GM23338 (cell line): Measurements from ENCODE around the gene MTA1. TPM values are rescaled to one million over a fixed set of nuclear protein-coding genes. Genes with fewer than 3 reads are reported as not detected.
A peak's percentile ranks its signal among the peaks of the same experiment; 100 is the strongest.

Experiments
- ATAC-seq: fragments of 200-7000 bp; cut with Tn5 transposase; 3 replicates; pipeline ENCODE4 v1.9.1; 2020
- DNase-seq: peaks from one replicate; pipeline ENCODE4 v3.0.0-alpha.2; 2015; ENCODE audit warnings: low spot score
- H2AFZ ChIP-seq: fragments of 200-600 bp; sonication (generic); 2 replicates; pipeline ENCODE4 v1.8.0; 2016; ENCODE audit warnings: antibody characterized with exemption, mild to moderate bottlenecking, moderate library complexity
- H3F3A ChIP-seq: fragments of 200-600 bp; sonication (generic); replicated peaks from 2 replicates; pipeline ENCODE4 v1.8.0; 2017; ENCODE audit warnings: antibody characterized with exemption, mixed run types, low read depth
- H3K27ac ChIP-seq: fragments of 200-600 bp; sonication (generic); 2 replicates; pipeline ENCODE4 v1.6.1; 2016; ENCODE audit warnings: low read depth
- H3K27me3 ChIP-seq: fragments of 200-600 bp; sonication (generic); 2 replicates; pipeline ENCODE4 v1.8.0; 2016; ENCODE audit warnings: mild to moderate bottlenecking, mixed run types, moderate library complexity; ENCODE audit not compliant: insufficient read depth
- H3K36me3 ChIP-seq: fragments of 200-600 bp; sonication (generic); 2 replicates; pipeline ENCODE4 v1.8.0; 2016; ENCODE audit warnings: mild to moderate bottlenecking; ENCODE audit not compliant: insufficient read depth
- H3K4me1 ChIP-seq: fragments of 200-600 bp; sonication (generic); 2 replicates; pipeline ENCODE4 v1.8.0; 2016; ENCODE audit warnings: mild to moderate bottlenecking, moderate library complexity; ENCODE audit not compliant: insufficient read depth
- H3K4me2 ChIP-seq: fragments of 200-600 bp; sonication (generic); 2 replicates; pipeline ENCODE4 v1.7.1; 2017; ENCODE audit warnings: mixed run types
- H3K4me3 ChIP-seq: fragments of 200-600 bp; sonication (generic); 2 replicates; pipeline ENCODE4 v1.6.1; 2016; ENCODE audit warnings: mixed run types
- H3K79me2 ChIP-seq: fragments of 200-600 bp; sonication (generic); replicated peaks from 2 replicates; pipeline ENCODE4 v1.8.0; 2017; ENCODE audit warnings: mild to moderate bottlenecking; ENCODE audit not compliant: insufficient read depth
- H3K9me2 ChIP-seq: fragments of 200-600 bp; sonication (generic); 2 replicates; pipeline ENCODE4 v1.8.0; 2017; ENCODE audit not compliant: insufficient read depth
- H4K20me1 ChIP-seq: fragments of 200-600 bp; sonication (generic); replicated peaks from 2 replicates; pipeline ENCODE4 v1.8.0; 2017; ENCODE audit warnings: mild to moderate bottlenecking; ENCODE audit not compliant: insufficient read depth
- H3K27ac Mint-ChIP-seq: 2 replicates; pipeline ENCODE4 v1.8.0; 2020; ENCODE audit warnings: inconsistent platforms, mild to moderate bottlenecking, moderate library complexity, mixed read lengths
- H3K27me3 Mint-ChIP-seq: 3 replicates; pipeline ENCODE4 v1.8.0; 2022; ENCODE audit warnings: low read depth, mild to moderate bottlenecking, moderate library complexity, mixed read lengths, inconsistent platforms; ENCODE audit not compliant: insufficient read depth, poor library complexity
- H3K36me3 Mint-ChIP-seq: 3 replicates; pipeline ENCODE4 v1.8.0; 2021; ENCODE audit warnings: low read depth, mild to moderate bottlenecking, inconsistent platforms, moderate library complexity, mixed read lengths
- H3K4me1 Mint-ChIP-seq: 3 replicates; pipeline ENCODE4 v1.8.0; 2020; ENCODE audit warnings: mild to moderate bottlenecking, inconsistent platforms, mixed read lengths
- H3K4me3 Mint-ChIP-seq: 3 replicates; pipeline ENCODE4 v1.8.0; 2021; ENCODE audit warnings: moderate library complexity, mild to moderate bottlenecking, inconsistent platforms, mixed read lengths
- H3K9me3 Mint-ChIP-seq: 3 replicates; pipeline ENCODE4 v1.8.0; 2020; ENCODE audit warnings: moderate library complexity, mild to moderate bottlenecking, inconsistent platforms, mixed read lengths
- CREB1 ChIP-seq: fragments of 250-450 bp; sonication (Bioruptor Pico); IDR thresholded peaks from 2 replicates; pipeline ENCODE4 v1.5.0; 2020; ENCODE audit warnings: low read depth, mild to moderate bottlenecking, moderate library complexity
- EZH2 ChIP-seq: fragments of 200-600 bp; sonication (generic); IDR thresholded peaks from one replicate; pipeline ENCODE4 v1.8.0; 2017; ENCODE audit warnings: antibody characterized with exemption, mild to moderate bottlenecking, low read depth; ENCODE audit not compliant: unreplicated experiment
- EZH2phosphoT487 ChIP-seq: fragments of 200-600 bp; sonication (generic); IDR thresholded peaks from one replicate; pipeline ENCODE4 v1.8.1; 2018; ENCODE audit warnings: antibody characterized with exemption; ENCODE audit not compliant: unreplicated experiment
- JUNB ChIP-seq: IDR thresholded peaks from one replicate; pipeline ENCODE4 v1.6.1; 2016; ENCODE audit warnings: antibody characterized with exemption; ENCODE audit not compliant: unreplicated experiment
- NANOG ChIP-seq: IDR thresholded peaks from 2 replicates; pipeline ENCODE4 v1.6.1; 2016; ENCODE audit warnings: antibody characterized with exemption, borderline replicate concordance
- POLR2AphosphoS5 ChIP-seq: IDR thresholded peaks from 2 replicates; pipeline ENCODE4 v1.6.1; 2016; ENCODE audit warnings: antibody characterized with exemption, low read depth
- ZNF331 ChIP-seq: fragments of 250-450 bp; sonication (Bioruptor Pico); IDR thresholded peaks from 2 replicates; pipeline ENCODE4 v1.5.0; 2020; ENCODE audit warnings: low read depth, mild to moderate bottlenecking, moderate library complexity
- polyA plus RNA-seq: library from polyadenylated mRNA; unstranded; fragments of >200 nt; fragmentation: Nextera tagmentation; extraction: Ambion mirVana; gene quantifications from 2 replicates; pipeline ENCODE4 v1.2.1, GENCODE V29; 2016
- total RNA-seq: library from RNA; depleted of rRNA; stranded (reverse); fragments of >200 nt; shearing (Covaris generic); gene quantifications from 2 replicates; pipeline ENCODE4 v1.2.3, GENCODE V29; 2014
- TF ChIP-seq, protein P1 (sequence below): IDR thresholded peaks from one replicate; pipeline ENCODE4 v1.6.1; 2018; ENCODE audit warnings: antibody characterized with exemption; ENCODE audit not compliant: unreplicated experiment
- TF ChIP-seq, protein P2 (sequence below): IDR thresholded peaks from 2 replicates; pipeline ENCODE4 v1.6.1; 2016; ENCODE audit warnings: antibody characterized with exemption

Gene MTA1
- total and polyA plus RNA-seq, 2 experiments from 2014 or later: 53.3 to 126 TPM

- TF ChIP-seq, protein P1, sequence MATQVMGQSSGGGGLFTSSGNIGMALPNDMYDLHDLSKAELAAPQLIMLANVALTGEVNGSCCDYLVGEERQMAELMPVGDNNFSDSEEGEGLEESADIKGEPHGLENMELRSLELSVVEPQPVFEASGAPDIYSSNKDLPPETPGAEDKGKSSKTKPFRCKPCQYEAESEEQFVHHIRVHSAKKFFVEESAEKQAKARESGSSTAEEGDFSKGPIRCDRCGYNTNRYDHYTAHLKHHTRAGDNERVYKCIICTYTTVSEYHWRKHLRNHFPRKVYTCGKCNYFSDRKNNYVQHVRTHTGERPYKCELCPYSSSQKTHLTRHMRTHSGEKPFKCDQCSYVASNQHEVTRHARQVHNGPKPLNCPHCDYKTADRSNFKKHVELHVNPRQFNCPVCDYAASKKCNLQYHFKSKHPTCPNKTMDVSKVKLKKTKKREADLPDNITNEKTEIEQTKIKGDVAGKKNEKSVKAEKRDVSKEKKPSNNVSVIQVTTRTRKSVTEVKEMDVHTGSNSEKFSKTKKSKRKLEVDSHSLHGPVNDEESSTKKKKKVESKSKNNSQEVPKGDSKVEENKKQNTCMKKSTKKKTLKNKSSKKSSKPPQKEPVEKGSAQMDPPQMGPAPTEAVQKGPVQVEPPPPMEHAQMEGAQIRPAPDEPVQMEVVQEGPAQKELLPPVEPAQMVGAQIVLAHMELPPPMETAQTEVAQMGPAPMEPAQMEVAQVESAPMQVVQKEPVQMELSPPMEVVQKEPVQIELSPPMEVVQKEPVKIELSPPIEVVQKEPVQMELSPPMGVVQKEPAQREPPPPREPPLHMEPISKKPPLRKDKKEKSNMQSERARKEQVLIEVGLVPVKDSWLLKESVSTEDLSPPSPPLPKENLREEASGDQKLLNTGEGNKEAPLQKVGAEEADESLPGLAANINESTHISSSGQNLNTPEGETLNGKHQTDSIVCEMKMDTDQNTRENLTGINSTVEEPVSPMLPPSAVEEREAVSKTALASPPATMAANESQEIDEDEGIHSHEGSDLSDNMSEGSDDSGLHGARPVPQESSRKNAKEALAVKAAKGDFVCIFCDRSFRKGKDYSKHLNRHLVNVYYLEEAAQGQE: no peak
- TF ChIP-seq ZNF331 (CRISPR knock-in tag) (no peak), EZH2phosphoT487 (no peak), JUNB (no peak)
- TF ChIP-seq, protein P2, sequence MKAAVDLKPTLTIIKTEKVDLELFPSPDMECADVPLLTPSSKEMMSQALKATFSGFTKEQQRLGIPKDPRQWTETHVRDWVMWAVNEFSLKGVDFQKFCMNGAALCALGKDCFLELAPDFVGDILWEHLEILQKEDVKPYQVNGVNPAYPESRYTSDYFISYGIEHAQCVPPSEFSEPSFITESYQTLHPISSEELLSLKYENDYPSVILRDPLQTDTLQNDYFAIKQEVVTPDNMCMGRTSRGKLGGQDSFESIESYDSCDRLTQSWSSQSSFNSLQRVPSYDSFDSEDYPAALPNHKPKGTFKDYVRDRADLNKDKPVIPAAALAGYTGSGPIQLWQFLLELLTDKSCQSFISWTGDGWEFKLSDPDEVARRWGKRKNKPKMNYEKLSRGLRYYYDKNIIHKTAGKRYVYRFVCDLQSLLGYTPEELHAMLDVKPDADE: no peak
Measured at GRCh38 chr14:105409364-105409763, 10.3 kb upstream of the MTA1 start (continued).

DNA sequence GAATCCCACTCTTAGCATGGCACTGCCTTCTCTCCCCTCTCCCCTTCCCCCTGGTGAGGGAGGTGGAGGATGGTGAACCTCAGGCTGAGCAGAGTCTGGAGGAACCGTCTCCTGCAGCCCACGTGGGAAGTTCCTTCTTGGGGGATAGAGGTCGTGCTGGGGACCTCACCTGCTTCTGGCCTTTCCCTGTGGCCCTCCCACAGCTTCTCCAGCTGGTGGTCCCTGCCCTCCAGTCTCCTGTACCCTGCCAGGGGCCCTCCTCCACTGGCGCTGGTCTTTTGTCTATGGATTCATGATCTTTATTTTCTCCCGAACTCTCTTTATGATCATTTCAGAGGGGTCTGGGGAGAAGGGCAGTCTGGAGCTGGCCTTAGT is 9.0 kb upstream of the MTA1 start:
- Mint-ChIP-seq H3K4me1 (peaks cover 18% of the 10 kb centered on the region), H3K27ac (no peak overlapping the region), H3K4me3 (peak overlapping the region; percentile 54), H3K27me3 (peaks cover 51% of the 10 kb centered on the region), H3K9me3 (peaks cover 10% of the 10 kb centered on the region), H3K36me3 (peaks cover 4% of the 10 kb centered on the region; the same call in 1 of the 3 replicates)
- H4K20me1 ChIP-seq: no peaks in the 10 kb centered on the region
- peak overlapping the region; percentile 86 for H2AFZ ChIP-seq
- TF ChIP-seq CREB1 (CRISPR knock-in tag) (no peak), NANOG (no peak), EZH2 (no peak), EZH2phosphoT487 (no peak), ZNF331 (CRISPR knock-in tag) (no peak), POLR2AphosphoS5 (no peak), JUNB (no peak)
- peaks cover 10% of the 10 kb centered on the region; the same call in 1 of the 2 replicates for H3K4me1 ChIP-seq
- ATAC-seq (no peak), DNase-seq (no peak)
- H3K27ac ChIP-seq: no peak overlapping the region
- peak overlapping the region; percentile 87 for H3K4me2 ChIP-seq
- H3F3A ChIP-seq: peaks cover 12% of the 10 kb centered on the region; the same call in 1 of the 2 replicates
- no peaks in the 10 kb centered on the region for H3K79me2 ChIP-seq
- no peaks in the 10 kb centered on the region for H3K36me3 ChIP-seq
- H3K4me3 ChIP-seq: peak overlapping the region; percentile 61
- H3K27me3 ChIP-seq: peaks cover 58% of the 10 kb centered on the region
- H3K9me2 ChIP-seq: no peaks in the 10 kb centered on the region
